GM21447 (cell line): ENCODE data around the gene TTR.

Experiments
- ATAC-seq: cut with Tn5 transposase; IDR thresholded peaks from one replicate; pipeline ENCODE4 v1.9.1; 2021; ENCODE audit not compliant: unreplicated experiment

The TTR gene

GRCh38 chr18:31578126-31578525 lies 13.6 kb upstream of the TTR start:
- ATAC-seq = no peak

- no peak for ATAC-seq
Observed at GRCh38 chr18:31579375-31579774, 12.3 kb upstream of the TTR start.

- no peak for ATAC-seq
Observed at GRCh38 chr18:31581498-31582197, 10.0 kb upstream of the TTR start.

- ATAC-seq = no peak
Observed at GRCh38 chr18:31583185-31583854, 8.4 kb upstream of the TTR start.

GRCh38 chr18:31585991-31586390 lies 5.7 kb upstream of the TTR start:
- no peak for ATAC-seq

- ATAC-seq = no peak
Observed at GRCh38 chr18:31586616-31587015, 5.1 kb upstream of the TTR start.

GRCh38 chr18:31587529-31587928 lies 4.1 kb upstream of the TTR start:
- ATAC-seq = no peak

GRCh38 chr18:31590570-31590969 lies 1.1 kb upstream of the TTR start:
- no peak for ATAC-seq

GRCh38 chr18:31591113-31591512 lies 564 bp upstream of the TTR start:
- ATAC-seq = no peak

- ATAC-seq = no peak
Observed at GRCh38 chr18:31592506-31593157, 955 bp downstream of the TTR start.

- ATAC-seq = no peak
Observed at GRCh38 chr18:31595121-31595771, 3.6 kb downstream of the TTR start.

- ATAC-seq = no peak
Observed at GRCh38 chr18:31596081-31596872, 4.6 kb downstream of the TTR start.

- no peak for ATAC-seq
Observed at GRCh38 chr18:31598021-31598805, 6.5 kb downstream of the TTR start.

- no peak for ATAC-seq
Observed at GRCh38 chr18:31603315-31603714, 11.6 kb downstream of the TTR start.

GRCh38 chr18:31606265-31606664 lies 14.6 kb downstream of the TTR start:
- no peak for ATAC-seq

GRCh38 chr18:31607384-31607783 lies 15.7 kb downstream of the TTR start:
- ATAC-seq = no peak

GRCh38 chr18:31609886-31610285 lies 18.2 kb downstream of the TTR start:
- no peak for ATAC-seq

GRCh38 chr18:31610286-31611205 lies 18.9 kb downstream of the TTR start:
- no peak for ATAC-seq

GRCh38 chr18:31611511-31611910 lies 19.8 kb downstream of the TTR start:
- no peak for ATAC-seq
